H9 (cell line): Measurements from ENCODE around the gene NAA35. TPM values are rescaled to one million over a fixed set of nuclear protein-coding genes. Genes with fewer than 3 reads are reported as not detected.

Source experiments
- DNase-seq: peaks from one replicate; pipeline ENCODE4 v3.0.0-alpha.2; 2017
- H2AFZ ChIP-seq: one replicate; pipeline ENCODE4 v1.6.1; 2013; ENCODE audit warnings: mild to moderate bottlenecking, low read length, control low read depth, moderate library complexity
- H2AK5ac ChIP-seq: 2 replicates; pipeline ENCODE4 v1.6.1; 2013; ENCODE audit warnings: low read length, control low read depth, mixed read lengths; ENCODE audit not compliant: insufficient read length
- H2BK120ac ChIP-seq: one replicate; pipeline ENCODE4 v1.6.1; 2013; ENCODE audit warnings: low read depth, mild to moderate bottlenecking, low read length, control low read depth, inconsistent platforms; ENCODE audit not compliant: poor library complexity, severe bottlenecking
- H2BK12ac ChIP-seq: 2 replicates; pipeline ENCODE4 v1.6.1; 2013; ENCODE audit warnings: low read length, control low read depth, mixed read lengths, low read depth; ENCODE audit not compliant: insufficient read length
- H2BK15ac ChIP-seq: 2 replicates; pipeline ENCODE4 v1.6.1; 2013; ENCODE audit warnings: low read depth, low read length, control low read depth
- H2BK20ac ChIP-seq: one replicate; pipeline ENCODE4 v1.6.1; 2013; ENCODE audit warnings: low read depth, mild to moderate bottlenecking, low read length, control low read depth, inconsistent platforms; ENCODE audit not compliant: poor library complexity, severe bottlenecking
- H2BK5ac ChIP-seq: 2 replicates; pipeline ENCODE4 v1.6.1; 2013; ENCODE audit warnings: low read length, control low read depth, mixed read lengths; ENCODE audit not compliant: insufficient read length
- H3K14ac ChIP-seq: 2 replicates; pipeline ENCODE4 v1.6.1; 2013; ENCODE audit warnings: low read length, control low read depth; ENCODE audit not compliant: insufficient read depth
- H3K18ac ChIP-seq: 2 replicates; pipeline ENCODE4 v1.6.1; 2013; ENCODE audit warnings: low read depth, mild to moderate bottlenecking, mixed read lengths, low read length, control low read depth; ENCODE audit not compliant: insufficient read length
- H3K23ac ChIP-seq: 2 replicates; pipeline ENCODE4 v1.6.1; 2013; ENCODE audit warnings: low read length, control low read depth, mixed read lengths, low read depth; ENCODE audit not compliant: insufficient read length
- H3K23me2 ChIP-seq: 2 replicates; pipeline ENCODE4 v1.6.1; 2013; ENCODE audit warnings: low read depth, mild to moderate bottlenecking, mixed read lengths, low read length, control low read depth; ENCODE audit not compliant: insufficient read length, poor library complexity, severe bottlenecking
- H3K27ac ChIP-seq: 2 replicates; pipeline ENCODE4 v1.5.1; 2013; ENCODE audit warnings: low read length, control low read depth, mixed read lengths, low read depth; ENCODE audit not compliant: insufficient read length
- H3K27me3 ChIP-seq: 2 replicates; pipeline ENCODE4 v1.6.1; 2013; ENCODE audit warnings: low read length, control low read depth, inconsistent platforms; ENCODE audit not compliant: insufficient read depth
- H3K4ac ChIP-seq: 2 replicates; pipeline ENCODE4 v1.6.1; 2013; ENCODE audit warnings: low read depth, mild to moderate bottlenecking, control low read depth, inconsistent platforms, low read length, moderate library complexity
- H3K4me1 ChIP-seq: 2 replicates; pipeline ENCODE4 v1.6.1; 2013; ENCODE audit warnings: low read length, control low read depth, inconsistent platforms; ENCODE audit not compliant: insufficient read depth
- H3K4me2 ChIP-seq: 2 replicates; pipeline ENCODE4 v1.6.1; 2013; ENCODE audit warnings: low read length, control low read depth, mixed read lengths; ENCODE audit not compliant: insufficient read length, insufficient read depth
- H3K56ac ChIP-seq: 2 replicates; pipeline ENCODE4 v1.6.1; 2013; ENCODE audit warnings: low read depth, mild to moderate bottlenecking, mixed read lengths, low read length, control low read depth; ENCODE audit not compliant: insufficient read length
- H3K79me1 ChIP-seq: 2 replicates; pipeline ENCODE4 v1.6.1; 2013; ENCODE audit warnings: low read depth, mild to moderate bottlenecking, moderate library complexity, low read length, control low read depth, inconsistent platforms; ENCODE audit not compliant: insufficient read depth, poor library complexity, severe bottlenecking
- H3K79me2 ChIP-seq: 2 replicates; pipeline ENCODE4 v1.6.1; 2013; ENCODE audit warnings: low read length, control low read depth, inconsistent platforms; ENCODE audit not compliant: insufficient read depth
- H3K9ac ChIP-seq: 2 replicates; pipeline ENCODE4 v1.6.1; 2013; ENCODE audit warnings: low read length, control low read depth, mixed read lengths; ENCODE audit not compliant: insufficient read length; ENCODE audit errors: extremely low read depth
- H3K9me3 ChIP-seq: one replicate; pipeline ENCODE4 v1.6.1; 2013; ENCODE audit warnings: low read depth, low read length, inconsistent platforms; ENCODE audit not compliant: control insufficient read depth
- H3T11ph ChIP-seq: one replicate; pipeline ENCODE4 v1.6.1; 2013; ENCODE audit warnings: mild to moderate bottlenecking, low read length, control low read depth, inconsistent platforms
- H4K20me1 ChIP-seq: one replicate; pipeline ENCODE4 v1.6.1; 2013; ENCODE audit not compliant: control insufficient read depth, insufficient read length, insufficient read depth
- H4K5ac ChIP-seq: 2 replicates; pipeline ENCODE4 v1.6.1; 2013; ENCODE audit warnings: low read depth, mild to moderate bottlenecking, mixed read lengths, low read length, control low read depth; ENCODE audit not compliant: insufficient read length
- H4K8ac ChIP-seq: replicated peaks from 2 replicates; pipeline ENCODE4 v1.6.1; 2013; ENCODE audit warnings: low read length, control low read depth, mixed read lengths, low read depth; ENCODE audit not compliant: insufficient read length
- H4K91ac ChIP-seq: 2 replicates; pipeline ENCODE4 v1.6.1; 2013; ENCODE audit warnings: low read depth, mild to moderate bottlenecking, moderate library complexity, mixed read lengths, low read length, control low read depth; ENCODE audit not compliant: insufficient read length
- H3K27ac Mint-ChIP-seq, 3 experiments: 2 replicates in 2 of 3; 3 replicates in 1 of 3; pipeline ENCODE4 v1.8.0; 2020 to 2021; ENCODE audit warnings: mixed read lengths in 3 of 3, mild to moderate bottlenecking in 1 of 3, moderate library complexity in 1 of 3
- H3K27me3 Mint-ChIP-seq: 2 replicates; pipeline ENCODE4 v1.8.0; 2021; ENCODE audit warnings: low read depth, mild to moderate bottlenecking, moderate library complexity, mixed read lengths
- H3K36me3 Mint-ChIP-seq, 3 experiments: 2 replicates in 2 of 3; 3 replicates in 1 of 3; pipeline ENCODE4 v1.8.0; 2020 to 2021; ENCODE audit warnings: low read depth in 3 of 3, mixed read lengths in 3 of 3; ENCODE audit not compliant: insufficient read depth in 1 of 3
- H3K4me1 Mint-ChIP-seq, 2 experiments: 2 replicates each; pipeline ENCODE4 v1.8.0; 2020; ENCODE audit warnings: mixed read lengths in 2 of 2
- H3K4me3 Mint-ChIP-seq, 2 experiments: 2 replicates in 1 of 2; 3 replicates in 1 of 2; pipeline ENCODE4 v1.8.0; 2020 to 2021; ENCODE audit warnings: mild to moderate bottlenecking in 2 of 2, mixed read lengths in 2 of 2, moderate library complexity in 1 of 2
- H3K9me3 Mint-ChIP-seq, 2 experiments: 2 replicates in 1 of 2; 3 replicates in 1 of 2; pipeline ENCODE4 v1.8.0; 2020; ENCODE audit warnings: mild to moderate bottlenecking in 2 of 2, mixed read lengths in 2 of 2, moderate library complexity in 1 of 2
- WGBS: extraction: QIAGEN DNeasy Blood & Tissue Kit; methylation state at CpG from one replicate; pipeline ENCODE4 v1.1.7; 2013; ENCODE audit warnings: missing lambda C conversion rate, low lambda C conversion rate, mixed read lengths; ENCODE audit not compliant: insufficient read length; ENCODE audit errors: extremely low coverage; 5-methylcytosine and 5-hydroxymethylcytosine counted together
- total RNA-seq: library from RNA; stranded (reverse); gene quantifications from 2 replicates; pipeline ENCODE4 v1.2.1, GENCODE V29; 2021
- TF ChIP-seq, protein P1 (sequence below): fragments of 200-600 bp; sonication (generic); conservative IDR thresholded peaks from 3 replicates; pipeline ENCODE4 v1.8.0; 2021; ENCODE audit warnings: antibody characterized with exemption, mild to moderate bottlenecking

The NAA35 gene
- total RNA-seq, 1 experiment from 2014 or later, result 38.6 TPM

DNA sequence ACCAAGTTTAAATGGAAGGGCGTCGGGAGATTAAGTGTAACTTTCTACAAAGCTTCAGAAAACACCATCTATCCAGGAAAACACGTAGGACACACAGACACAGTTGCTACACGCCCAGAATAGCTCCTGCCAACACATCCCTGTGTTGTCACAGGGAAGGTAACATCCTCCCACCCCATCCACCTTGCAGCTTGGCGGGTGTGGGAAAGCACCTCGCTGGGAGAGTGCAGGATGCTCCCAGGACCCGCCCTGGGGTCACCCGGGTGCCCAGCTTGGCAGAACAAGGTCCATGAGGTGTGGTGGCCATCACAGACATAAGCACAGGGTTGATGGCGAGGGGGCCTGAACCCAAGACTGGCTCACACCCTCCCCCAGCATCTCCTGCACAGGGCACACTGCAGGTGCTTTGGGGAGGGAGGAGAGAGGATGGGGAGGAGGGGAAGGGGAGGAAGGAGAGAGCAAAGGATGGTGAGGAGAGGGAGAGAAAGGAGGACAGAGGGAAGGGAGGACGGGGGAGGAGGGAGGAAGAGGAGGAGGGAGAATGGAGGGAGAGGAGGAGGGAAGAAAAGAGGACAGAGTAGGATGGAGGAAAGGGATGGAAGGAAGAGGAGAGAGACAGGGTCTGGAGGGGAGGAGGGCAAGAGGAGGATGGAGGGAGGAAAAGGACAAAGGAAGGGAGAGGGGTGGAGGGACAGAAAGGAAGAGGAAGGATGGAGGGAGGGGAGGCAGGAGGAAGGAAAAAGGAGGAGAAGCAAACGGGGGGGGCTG lies 121.2 kb downstream of the NAA35 start:
- no peak overlapping the region for H2BK12ac ChIP-seq
- no peak overlapping the region for H4K8ac ChIP-seq
- no peak overlapping the region for H3K27ac ChIP-seq
- H2AFZ ChIP-seq, result no peak overlapping the region
- H2BK120ac ChIP-seq, result no peak overlapping the region
- H3K9ac ChIP-seq, result no peak overlapping the region
- no peak overlapping the region for H4K91ac ChIP-seq
- H4K5ac ChIP-seq, result no peak overlapping the region
- H4K20me1 ChIP-seq, result no peaks in the 10 kb centered on the region
- no peak overlapping the region for H3K14ac ChIP-seq
- no peaks in the 10 kb centered on the region for H3K79me1 ChIP-seq
- no peak overlapping the region for H3K4me2 ChIP-seq
- H2BK5ac ChIP-seq, result no peak overlapping the region
- H3K4me1 Mint-ChIP-seq, result peaks cover 24 to 32% of the 10 kb centered on the region in 2 experiments
- H3T11ph ChIP-seq, result no peak overlapping the region
- peaks cover 3% of the 10 kb centered on the region for H3K4me1 ChIP-seq
- no peaks in the 10 kb centered on the region for H3K27me3 Mint-ChIP-seq
- H3K23me2 ChIP-seq, result no peaks in the 10 kb centered on the region
- H3K36me3 Mint-ChIP-seq, result peaks cover 6 to 7% (median 7%) of the 10 kb centered on the region in 3 experiments; a peak in 5 of 7 replicates
- H2AK5ac ChIP-seq, result no peak overlapping the region
- DNase-seq, result no peak
- H3K4me3 Mint-ChIP-seq, result no peak overlapping the region
- H3K27ac Mint-ChIP-seq, result peak overlapping the region in 2 of 3 experiments; percentile 1 to 45; a peak in 3 of 7 replicates
- no peak overlapping the region for H3K4ac ChIP-seq
- no peaks in the 10 kb centered on the region for H3K27me3 ChIP-seq
- H2BK15ac ChIP-seq, result no peak overlapping the region
- no CpG with 5 or more reads among the region's 11 CpGs for WGBS
- H3K56ac ChIP-seq, result no peak overlapping the region
- H3K9me3 ChIP-seq, result no peaks in the 10 kb centered on the region
- H3K9me3 Mint-ChIP-seq, result no peaks in the 10 kb centered on the region
- H2BK20ac ChIP-seq, result no peak overlapping the region
- H3K18ac ChIP-seq, result no peak overlapping the region
- TF ChIP-seq, protein P1, sequence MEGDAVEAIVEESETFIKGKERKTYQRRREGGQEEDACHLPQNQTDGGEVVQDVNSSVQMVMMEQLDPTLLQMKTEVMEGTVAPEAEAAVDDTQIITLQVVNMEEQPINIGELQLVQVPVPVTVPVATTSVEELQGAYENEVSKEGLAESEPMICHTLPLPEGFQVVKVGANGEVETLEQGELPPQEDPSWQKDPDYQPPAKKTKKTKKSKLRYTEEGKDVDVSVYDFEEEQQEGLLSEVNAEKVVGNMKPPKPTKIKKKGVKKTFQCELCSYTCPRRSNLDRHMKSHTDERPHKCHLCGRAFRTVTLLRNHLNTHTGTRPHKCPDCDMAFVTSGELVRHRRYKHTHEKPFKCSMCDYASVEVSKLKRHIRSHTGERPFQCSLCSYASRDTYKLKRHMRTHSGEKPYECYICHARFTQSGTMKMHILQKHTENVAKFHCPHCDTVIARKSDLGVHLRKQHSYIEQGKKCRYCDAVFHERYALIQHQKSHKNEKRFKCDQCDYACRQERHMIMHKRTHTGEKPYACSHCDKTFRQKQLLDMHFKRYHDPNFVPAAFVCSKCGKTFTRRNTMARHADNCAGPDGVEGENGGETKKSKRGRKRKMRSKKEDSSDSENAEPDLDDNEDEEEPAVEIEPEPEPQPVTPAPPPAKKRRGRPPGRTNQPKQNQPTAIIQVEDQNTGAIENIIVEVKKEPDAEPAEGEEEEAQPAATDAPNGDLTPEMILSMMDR, result no peak
- H3K23ac ChIP-seq, result no peak overlapping the region
- no peaks in the 10 kb centered on the region for H3K79me2 ChIP-seq
